Trophoblast cell (in vitro differentiated cells and primary cell): ENCODE results near the gene CSNK1A1L.

Experiments used
- DNase-seq, 2 donors: peaks; one replicate each; pipeline ENCODE4 v3.0.0-alpha.2; 2016
- H2AFZ ChIP-seq: 2 replicates; pipeline ENCODE4 v1.6.1; 2013; ENCODE audit warnings: low read length, moderate library complexity, mild to moderate bottlenecking; ENCODE audit not compliant: insufficient read depth, poor library complexity
- H2AK5ac ChIP-seq: 2 replicates; pipeline ENCODE4 v1.6.1; 2013; ENCODE audit warnings: mild to moderate bottlenecking, low read length
- H2BK120ac ChIP-seq: 2 replicates; pipeline ENCODE4 v1.6.1; 2013; ENCODE audit warnings: low read length, mild to moderate bottlenecking, moderate library complexity; ENCODE audit not compliant: insufficient read depth, poor library complexity
- H2BK12ac ChIP-seq: 2 replicates; pipeline ENCODE4 v1.6.1; 2013; ENCODE audit warnings: mild to moderate bottlenecking, low read length, moderate library complexity
- H2BK5ac ChIP-seq: 2 replicates; pipeline ENCODE4 v1.6.1; 2013; ENCODE audit warnings: low read length, low read depth, moderate library complexity, mild to moderate bottlenecking; ENCODE audit not compliant: poor library complexity
- H3K14ac ChIP-seq: 2 replicates; pipeline ENCODE4 v1.6.1; 2013; ENCODE audit warnings: mild to moderate bottlenecking, low read length
- H3K18ac ChIP-seq: 2 replicates; pipeline ENCODE4 v1.6.1; 2013; ENCODE audit warnings: mild to moderate bottlenecking, low read length
- H3K23ac ChIP-seq: 2 replicates; pipeline ENCODE4 v1.6.1; 2013; ENCODE audit warnings: low read length
- H3K27ac ChIP-seq: 2 replicates; pipeline ENCODE4 v1.5.1; 2013; ENCODE audit warnings: low read depth, mild to moderate bottlenecking, inconsistent platforms, low read length, moderate library complexity
- H3K27me3 ChIP-seq: 2 replicates; pipeline ENCODE4 v1.6.1; 2013; ENCODE audit warnings: inconsistent platforms, mild to moderate bottlenecking, low read length, moderate library complexity; ENCODE audit not compliant: insufficient read depth
- H3K36me3 ChIP-seq, 2 experiments: 1 replicate in 1 of 2; 2 replicates in 1 of 2; pipeline ENCODE4 v1.6.1; 2013; ENCODE audit warnings: low read length in 2 of 2, mild to moderate bottlenecking in 2 of 2, moderate library complexity in 1 of 2; ENCODE audit not compliant: insufficient read depth in 2 of 2, control insufficient read depth in 1 of 2
- H3K4ac ChIP-seq: 2 replicates; pipeline ENCODE4 v1.6.1; 2013; ENCODE audit warnings: low read depth, mild to moderate bottlenecking, low read length, moderate library complexity
- H3K4me1 ChIP-seq, 2 experiments: 1 replicate in 1 of 2; 2 replicates in 1 of 2; pipeline ENCODE4 v1.6.1; 2013; ENCODE audit warnings: low read length in 2 of 2, mild to moderate bottlenecking in 2 of 2, moderate library complexity in 1 of 2; ENCODE audit not compliant: insufficient read depth in 2 of 2, control insufficient read depth in 1 of 2
- H3K4me2 ChIP-seq: 2 replicates; pipeline ENCODE4 v1.6.1; 2013; ENCODE audit warnings: inconsistent platforms, mild to moderate bottlenecking, low read length, moderate library complexity
- H3K4me3 ChIP-seq: 2 replicates; pipeline ENCODE4 v1.5.1; 2013; ENCODE audit warnings: mild to moderate bottlenecking, low read depth, low read length, inconsistent platforms
- H3K79me1 ChIP-seq: one replicate; pipeline ENCODE4 v1.6.1; 2013; ENCODE audit warnings: low read length
- H3K79me2 ChIP-seq: 2 replicates; pipeline ENCODE4 v1.6.1; 2013; ENCODE audit warnings: low read length, mild to moderate bottlenecking; ENCODE audit not compliant: control insufficient read depth, insufficient read depth, poor library complexity
- H3K9ac ChIP-seq: 2 replicates; pipeline ENCODE4 v1.6.1; 2013; ENCODE audit warnings: mild to moderate bottlenecking, low read length
- H3K9me3 ChIP-seq: 2 replicates; pipeline ENCODE4 v1.6.1; 2013; ENCODE audit warnings: low read depth, mild to moderate bottlenecking, control low read depth, inconsistent platforms, low read length; ENCODE audit not compliant: insufficient read depth
- H4K12ac ChIP-seq: 2 replicates; pipeline ENCODE4 v1.6.1; 2013; ENCODE audit warnings: low read depth, mild to moderate bottlenecking, low read length, moderate library complexity
- H4K8ac ChIP-seq: 2 replicates; pipeline ENCODE4 v1.6.1; 2013; ENCODE audit warnings: low read depth, mild to moderate bottlenecking, low read length, moderate library complexity
- H4K91ac ChIP-seq: one replicate; pipeline ENCODE4 v1.6.1; 2013; ENCODE audit warnings: low read depth, mild to moderate bottlenecking, low read length, moderate library complexity
- WGBS: extraction: QIAGEN DNeasy Blood & Tissue Kit; methylation state at CpG from one replicate; pipeline ENCODE4 v1.1.7; 2013; ENCODE audit warnings: missing lambda C conversion rate; ENCODE audit not compliant: insufficient read length, insufficient coverage; ENCODE audit errors: extremely low coverage; 5-methylcytosine and 5-hydroxymethylcytosine counted together

CSNK1A1L gene

DNA sequence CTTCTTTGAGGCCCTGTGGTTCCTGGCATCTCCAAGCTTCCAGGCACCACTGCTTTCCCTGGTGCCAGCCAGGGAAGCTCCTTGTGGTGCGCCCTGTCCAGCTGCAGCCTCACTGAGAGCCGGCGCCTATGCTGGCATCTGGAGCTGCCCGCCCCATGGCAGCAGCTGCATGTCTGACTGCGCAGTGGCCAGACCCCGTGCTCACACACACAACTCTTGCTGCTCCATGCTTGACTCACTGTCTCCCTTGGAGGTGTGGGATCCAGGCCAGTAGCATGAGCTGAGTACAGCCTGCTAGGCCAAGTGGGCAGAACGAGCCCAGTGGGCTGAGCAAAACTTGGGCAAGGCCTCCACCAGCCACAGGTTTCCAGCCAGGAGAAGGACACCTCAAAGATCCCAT, 34.5 kb downstream of the CSNK1A1L start:
- no peak overlapping the region for H2BK120ac ChIP-seq
- H3K4me2 ChIP-seq: no peak overlapping the region
- WGBS: no CpG with 5 or more reads among the region's 7 CpGs
- H3K14ac ChIP-seq: no peak overlapping the region
- no peak overlapping the region for H3K23ac ChIP-seq
- H2AK5ac ChIP-seq: no peak overlapping the region
- no peaks in the 10 kb centered on the region for H3K9me3 ChIP-seq
- H4K91ac ChIP-seq: no peak overlapping the region
- no peak overlapping the region for H3K4me3 ChIP-seq
- H2BK12ac ChIP-seq: no peak overlapping the region
- H3K4me1 ChIP-seq: no peaks in the 10 kb centered on the region
- H3K36me3 ChIP-seq: no peaks in the 10 kb centered on the region
- no peak overlapping the region for H3K27ac ChIP-seq
- H2BK5ac ChIP-seq: no peak overlapping the region
- no peak overlapping the region for H3K9ac ChIP-seq
- DNase-seq: no peak
- no peak overlapping the region for H4K8ac ChIP-seq
- no peak overlapping the region for H3K18ac ChIP-seq
- no peaks in the 10 kb centered on the region for H3K79me1 ChIP-seq
- no peak overlapping the region for H4K12ac ChIP-seq
- no peak overlapping the region for H3K4ac ChIP-seq
- no peaks in the 10 kb centered on the region for H3K27me3 ChIP-seq
- H2AFZ ChIP-seq: no peak overlapping the region
- peaks cover 1% of the 10 kb centered on the region for H3K79me2 ChIP-seq

- no peak overlapping the region for H2AFZ ChIP-seq
- no peak overlapping the region for H2BK5ac ChIP-seq
- no peaks in the 10 kb centered on the region for H3K4me1 ChIP-seq
- H3K27ac ChIP-seq: no peak overlapping the region
- H2BK120ac ChIP-seq: no peak overlapping the region
- no peak overlapping the region for H3K14ac ChIP-seq
- no peak overlapping the region for H2AK5ac ChIP-seq
- H3K9me3 ChIP-seq: no peaks in the 10 kb centered on the region
- no CpG with 5 or more reads among the region's 9 CpGs for WGBS
- H3K4ac ChIP-seq: no peak overlapping the region
- H3K36me3 ChIP-seq: no peaks in the 10 kb centered on the region
- no peak overlapping the region for H2BK12ac ChIP-seq
- no peaks in the 10 kb centered on the region for H3K79me1 ChIP-seq
- H3K23ac ChIP-seq: no peak overlapping the region
- H3K9ac ChIP-seq: no peak overlapping the region
- H3K4me2 ChIP-seq: no peak overlapping the region
- no peak overlapping the region for H4K12ac ChIP-seq
- DNase-seq: no peak
- H3K4me3 ChIP-seq: no peak overlapping the region
- H3K27me3 ChIP-seq: no peaks in the 10 kb centered on the region
- no peak overlapping the region for H4K91ac ChIP-seq
- peaks cover 1% of the 10 kb centered on the region for H3K79me2 ChIP-seq
- no peak overlapping the region for H3K18ac ChIP-seq
- H4K8ac ChIP-seq: no peak overlapping the region
Observed at GRCh38 chr13:37070145-37070695, 35.2 kb downstream of the CSNK1A1L start.

DNA sequence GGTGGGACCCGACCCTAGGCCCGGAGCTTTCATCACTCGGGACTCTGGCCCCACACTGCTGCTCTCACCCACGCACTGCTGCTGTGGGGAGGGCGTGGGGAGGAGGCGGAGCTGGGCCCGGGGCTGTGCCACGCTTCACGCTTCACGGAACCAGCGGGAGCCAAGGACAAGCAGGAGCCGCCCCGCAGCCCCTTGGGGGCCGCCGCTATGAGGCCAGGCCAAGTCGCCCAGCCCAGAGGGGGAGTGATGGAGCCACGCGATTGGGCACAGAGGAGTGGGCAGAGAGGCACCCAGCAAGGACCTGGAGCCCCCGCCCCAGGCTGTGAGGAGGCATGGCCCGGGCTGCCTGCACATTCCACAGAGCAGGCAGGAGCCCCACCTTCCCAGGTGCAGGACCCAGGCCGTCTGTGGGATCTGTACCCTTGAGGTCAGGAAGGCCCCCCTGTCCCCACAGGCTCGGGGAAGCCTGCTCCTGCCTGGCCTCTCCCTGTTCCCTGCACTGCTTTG, 35.8 kb downstream of the CSNK1A1L start:
- Histone ChIP-seq H3K36me3 (no peaks in the 10 kb centered on the region), H3K18ac (no peak overlapping the region), H3K23ac (no peak overlapping the region), H2BK120ac (no peak overlapping the region), H2AK5ac (no peak overlapping the region), H3K79me1 (no peaks in the 10 kb centered on the region), H3K4me2 (no peak overlapping the region), H3K4me1 (no peaks in the 10 kb centered on the region), H3K9me3 (no peaks in the 10 kb centered on the region), H2AFZ (no peak overlapping the region), H2BK12ac (no peak overlapping the region), H3K4me3 (no peak overlapping the region), H4K91ac (no peak overlapping the region), H4K8ac (no peak overlapping the region), H2BK5ac (no peak overlapping the region), H3K27ac (no peak overlapping the region), H3K4ac (no peak overlapping the region), H3K27me3 (no peaks in the 10 kb centered on the region), H3K79me2 (peaks cover 1% of the 10 kb centered on the region), H3K9ac (no peak overlapping the region), H3K14ac (no peak overlapping the region), H4K12ac (no peak overlapping the region)
- WGBS: no CpG with 5 or more reads among the region's 22 CpGs
- no peak for DNase-seq

- no peak overlapping the region for H3K27ac ChIP-seq
- no peak overlapping the region for H2BK120ac ChIP-seq
- H2AK5ac ChIP-seq: no peak overlapping the region
- DNase-seq: peak in 1 of 2 donors; percentile 6
- H4K12ac ChIP-seq: no peak overlapping the region
- no peak overlapping the region for H3K4ac ChIP-seq
- no peak overlapping the region for H3K4me2 ChIP-seq
- no peaks in the 10 kb centered on the region for H3K27me3 ChIP-seq
- H3K9me3 ChIP-seq: no peaks in the 10 kb centered on the region
- H2AFZ ChIP-seq: no peak overlapping the region
- no peak overlapping the region for H3K9ac ChIP-seq
- H4K91ac ChIP-seq: no peak overlapping the region
- no peak overlapping the region for H3K23ac ChIP-seq
- H3K4me1 ChIP-seq: no peaks in the 10 kb centered on the region
- H3K79me2 ChIP-seq: peaks cover 1% of the 10 kb centered on the region
- H3K36me3 ChIP-seq: no peaks in the 10 kb centered on the region
- no peak overlapping the region for H3K14ac ChIP-seq
- no peak overlapping the region for H3K18ac ChIP-seq
- no peak overlapping the region for H3K4me3 ChIP-seq
- H3K79me1 ChIP-seq: no peaks in the 10 kb centered on the region
- H2BK12ac ChIP-seq: no peak overlapping the region
- H4K8ac ChIP-seq: no peak overlapping the region
- no peak overlapping the region for H2BK5ac ChIP-seq
Observed at GRCh38 chr13:37068962-37069361, 36.5 kb downstream of the CSNK1A1L start.
